SH-SY5Y (cell line): ENCODE measurements around the gene PPP1R2C.

Source experiments
- GATA2 ChIP-seq: IDR thresholded peaks from 2 replicates; pipeline ENCODE4 v1.6.1; 2011; ENCODE audit warnings: mild to moderate bottlenecking, low read depth, low read length
- GATA3 ChIP-seq: IDR thresholded peaks from 2 replicates; pipeline ENCODE4 v1.6.1; 2011; ENCODE audit warnings: low read depth, mild to moderate bottlenecking, low read length, moderate library complexity

The PPP1R2C gene

GRCh38 chrX:42732506-42732905 lies 45.5 kb downstream of the PPP1R2C start:
- no peak for TF ChIP-seq GATA2
- no peak for TF ChIP-seq GATA3
